HCT116 (cell line): ENCODE data around the gene SNX1. TPM values are rescaled to one million over a fixed set of nuclear protein-coding genes. Genes with fewer than 3 reads are reported as not detected.
"Not testable (repeated sequence)": the region's sequence is repeated elsewhere in the genome, so short reads cannot be mapped to it uniquely, and the experiment has no call there.

ENCODE experiments used
- ATAC-seq: fragments of 200-7000 bp; cut with Tn5 transposase; 2 replicates; pipeline ENCODE4 v1.9.1; 2020; ENCODE audit warnings: mild to moderate bottlenecking, moderate library complexity
- BruUV-seq: library from RNA; stranded (reverse); fragments of 400-500 nt; replicated peaks from 2 replicates; lab custom pipeline; 2021; lab: Mats Ljungman, UMichigan
- CTCF ChIA-PET: fragments of 300-600 bp; sonication (Branson Sonifier 250); formaldehyde crosslinking; loops from one replicate; lab custom pipeline; 2021; ENCODE audit warnings: antibody characterized with exemption; lab: Charles Lee
- POLR2A ChIA-PET: fragments of 300-600, 350-600 bp; sonication (Branson Sonifier 250); formaldehyde crosslinking; loops from one replicate; lab custom pipeline; 2021; ENCODE audit warnings: antibody characterized with exemption; lab: Charles Lee
- RAD21 ChIA-PET, 2 experiments: fragments of 300-600 bp; sonication (Branson Sonifier 250); formaldehyde crosslinking; loops; one replicate each; lab custom pipeline; 2023; ENCODE audit warnings: low total read pairs in 2 of 2; ENCODE audit not compliant: uncharacterized antibody in 2 of 2, unreplicated experiment in 2 of 2, low non-redundant PET in 1 of 2; lab: Charles Lee
- DNase-seq: peaks from one replicate; pipeline ENCODE4 v3.0.0-alpha.2; 2010; ENCODE audit warnings: low read depth, low spot score
- H2AFZ ChIP-seq: fragments of 200-600 bp; shearing (Covaris generic), sonication (generic); 2 replicates; pipeline ENCODE4 v1.6.1; 2017; ENCODE audit warnings: low read depth, mixed run types, mixed read lengths, antibody characterized with exemption, low read length; ENCODE audit not compliant: poor library complexity, severe bottlenecking
- H3K27ac ChIP-seq: 2 replicates; pipeline ENCODE4 v1.5.1; 2012; ENCODE audit warnings: low read depth, low read length
- H3K27me3 ChIP-seq: fragments of 200-600 bp; sonication (generic); 2 replicates; pipeline ENCODE4 v1.6.1; 2016; ENCODE audit warnings: mixed run types, low read length, mixed read lengths; ENCODE audit not compliant: insufficient read depth
- H3K36me3 ChIP-seq, 2 experiments: fragments of 200-500 bp in 1 of 2; fragments of 200-600 bp in 1 of 2; sonication (Bioruptor generic) in 1 of 2; sonication (generic) in 1 of 2; 2 replicates each; pipeline versions ENCODE4 v1.5.1 to v1.6.1; 2014 to 2016; ENCODE audit warnings: low read length in 2 of 2, inconsistent platforms in 1 of 2, mixed read lengths in 1 of 2, mixed run types in 1 of 2; ENCODE audit not compliant: insufficient read depth in 2 of 2, control insufficient read depth in 1 of 2
- H3K4me1 ChIP-seq, 2 experiments: fragments of 200-600 bp in 1 of 2; sonication (generic) in 1 of 2; 2 replicates each; pipeline versions ENCODE4 v1.5.1 to v1.6.1; 2012 to 2017; ENCODE audit warnings: low read length in 2 of 2, inconsistent platforms in 1 of 2, mild to moderate bottlenecking in 1 of 2, mixed read lengths in 1 of 2, mixed run types in 1 of 2, moderate library complexity in 1 of 2; ENCODE audit not compliant: insufficient read depth in 2 of 2, control insufficient read depth in 1 of 2
- H3K4me2 ChIP-seq: fragments of 200-600 bp; sonication (generic); 2 replicates; pipeline ENCODE4 v1.6.1; 2017; ENCODE audit warnings: mixed run types, low read length, mixed read lengths
- H3K4me3 ChIP-seq, 2 experiments: fragments of 200-600 bp in 1 of 2; sonication (generic) in 1 of 2; replicated peaks in 1 of 2; 2 replicates each; pipeline ENCODE4 v1.5.1; 2011 to 2016; ENCODE audit warnings: low read length in 2 of 2, control low read depth in 1 of 2, low read depth in 1 of 2, mild to moderate bottlenecking in 1 of 2, mixed read lengths in 1 of 2, mixed run types in 1 of 2
- H3K79me2 ChIP-seq: fragments of 200-600 bp; sonication (generic); 2 replicates; pipeline ENCODE4 v1.6.1; 2017; ENCODE audit warnings: mild to moderate bottlenecking, mixed run types, low read length, moderate library complexity, mixed read lengths; ENCODE audit not compliant: insufficient read depth
- H3K9ac ChIP-seq: fragments of 200-600 bp; sonication (generic); 2 replicates; pipeline ENCODE4 v1.6.1; 2016; ENCODE audit warnings: low read length, mixed read lengths
- H3K9me2 ChIP-seq: fragments of 200-600 bp; sonication (generic), shearing (Covaris generic); 2 replicates; pipeline ENCODE4 v1.6.1; 2017; ENCODE audit warnings: mixed run types, mild to moderate bottlenecking, moderate library complexity; ENCODE audit not compliant: insufficient read depth
- H3K9me3 ChIP-seq, 2 experiments: fragments of 200-500 bp in 1 of 2; fragments of 200-600 bp in 1 of 2; sonication (Bioruptor generic) in 1 of 2; sonication (generic) in 1 of 2; 2 replicates each; pipeline ENCODE4 v1.6.1; 2014 to 2017; ENCODE audit warnings: low read length in 2 of 2, mixed read lengths in 2 of 2, inconsistent platforms in 1 of 2, low read depth in 1 of 2, mild to moderate bottlenecking in 1 of 2, mixed run types in 1 of 2, moderate library complexity in 1 of 2; ENCODE audit not compliant: control insufficient read depth in 1 of 2, insufficient read depth in 1 of 2
- H4K20me1 ChIP-seq: fragments of 200-600 bp; sonication (generic), shearing (Covaris generic); 2 replicates; pipeline ENCODE4 v1.6.1; 2017; ENCODE audit warnings: mixed run types, mild to moderate bottlenecking, moderate library complexity; ENCODE audit not compliant: insufficient read depth
- ELF1 ChIP-seq: IDR thresholded peaks from 2 replicates; pipeline ENCODE4 v1.6.1; 2012; ENCODE audit warnings: low read depth, borderline replicate concordance
- EZH2 ChIP-seq: fragments of 200-600 bp; sonication (generic); IDR thresholded peaks from 2 replicates; pipeline ENCODE4 v1.6.1; 2017; ENCODE audit warnings: antibody characterized with exemption, mixed run types
- EZH2phosphoT487 ChIP-seq: fragments of 200-600 bp; IDR thresholded peaks from 2 replicates; pipeline ENCODE4 v1.6.1; 2018; ENCODE audit warnings: antibody characterized with exemption, borderline replicate concordance
- FOSL1 ChIP-seq: IDR thresholded peaks from 2 replicates; pipeline ENCODE4 v1.6.1; 2012; ENCODE audit warnings: low read depth
- RAD21 ChIP-seq: IDR thresholded peaks from 2 replicates; pipeline ENCODE4 v1.6.1; 2012; ENCODE audit warnings: low read depth, mild to moderate bottlenecking
- SP1 ChIP-seq: IDR thresholded peaks from 2 replicates; pipeline ENCODE4 v1.6.1; 2012; ENCODE audit warnings: low read depth
- SRF ChIP-seq: IDR thresholded peaks from 2 replicates; pipeline ENCODE4 v1.6.1; 2012; ENCODE audit warnings: low read depth
- ZNF274 ChIP-seq: fragments of 200-500 bp; sonication (Bioruptor generic); IDR thresholded peaks from 2 replicates; pipeline ENCODE4 v1.6.1; 2014; ENCODE audit warnings: mild to moderate bottlenecking, low read depth, low read length, inconsistent platforms
- intact Hi-C: fragments of 100-400 bp; cut with micrococcal nuclease; formaldehyde crosslinking; loops from 2 replicates; pipeline ENCODE4 v1.10.0; 2022
- total RNA-seq: library from RNA; stranded (reverse); gene quantifications from one replicate; pipeline ENCODE4 v1.2.1, GENCODE V29; 2021; ENCODE audit not compliant: unreplicated experiment
- TF ChIP-seq, protein P1 (sequence below): IDR thresholded peaks from 2 replicates; pipeline ENCODE4 v1.6.1; 2012

Gene SNX1
- total RNA-seq, 1 experiment from 2014 or later, result 91.9 TPM

DNA sequence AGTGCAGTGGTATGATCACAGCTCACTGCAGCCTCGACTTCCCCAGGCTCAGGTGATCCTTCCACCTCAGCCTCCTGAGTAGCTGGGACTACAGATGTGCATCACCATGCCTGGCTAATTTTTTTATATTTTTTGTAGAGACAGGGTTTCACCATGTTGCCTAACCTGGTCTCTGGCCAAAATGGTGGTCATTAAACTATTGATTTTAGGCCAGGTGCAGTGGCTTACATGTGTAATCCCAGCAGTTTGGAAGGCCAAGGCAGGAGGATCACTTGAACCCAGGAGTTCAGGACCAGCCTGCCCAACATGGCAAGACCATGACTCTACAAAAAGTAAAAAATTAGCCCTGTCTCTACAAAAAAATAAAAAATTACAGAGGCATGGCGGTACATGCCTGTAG, 24.5 kb downstream of the SNX1 start:
- H2AFZ ChIP-seq, BruUV-seq, intact Hi-C loops, H3K27ac ChIP-seq, ATAC-seq, H3K27me3 ChIP-seq, H3K9ac ChIP-seq, H3K4me3 ChIP-seq, H4K20me1 ChIP-seq, DNase-seq, H3K79me2 ChIP-seq, H3K4me2 ChIP-seq, H3K4me1 ChIP-seq, CTCF ChIA-PET, POLR2A ChIA-PET, RAD21 ChIA-PET, H3K9me2 ChIP-seq, H3K9me3 ChIP-seq: not testable (repeated sequence)
- H3K36me3 ChIP-seq, result peaks cover 27 to 39% of the 10 kb centered on the region in 2 experiments; a peak in 3 of 4 replicates

DNA sequence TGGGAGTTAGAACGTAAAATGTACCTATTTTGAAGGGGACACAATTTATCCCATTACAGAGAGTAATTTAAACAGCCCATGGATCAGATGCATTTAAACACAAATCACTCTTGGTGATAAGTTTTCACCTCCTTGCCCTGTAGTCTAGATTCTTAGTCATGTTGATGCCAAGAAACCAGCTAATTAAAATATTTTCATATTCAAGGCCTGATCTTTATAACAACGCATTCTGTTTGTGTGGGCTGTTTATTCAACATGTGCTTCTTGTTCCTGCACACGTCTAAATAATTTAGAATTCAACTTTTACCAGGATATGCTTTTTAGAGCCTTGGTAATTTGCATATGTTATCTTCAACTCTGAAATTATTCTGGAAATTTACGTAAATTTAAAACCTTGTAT, 25.8 kb downstream of the SNX1 start:
- no peak overlapping the region for H3K4me3 ChIP-seq
- no peak overlapping the region for H3K9ac ChIP-seq
- intact Hi-C loops, result no loop called here
- no peaks in the 10 kb centered on the region for H3K79me2 ChIP-seq
- H3K9me3 ChIP-seq, result no peaks in the 10 kb centered on the region
- POLR2A ChIA-PET, result no interaction called here
- BruUV-seq, result no TSS peak
- H3K9me2 ChIP-seq, result no peaks in the 10 kb centered on the region
- no peaks in the 10 kb centered on the region for H3K27me3 ChIP-seq
- H3K27ac ChIP-seq, result no peak overlapping the region
- H3K4me2 ChIP-seq, result no peak overlapping the region
- peaks cover 22 to 45% of the 10 kb centered on the region in 2 experiments; a peak in 3 of 4 replicates for H3K36me3 ChIP-seq
- no peak for TF ChIP-seq RAD21
- no peak for TF ChIP-seq FOSL1
- TF ChIP-seq EZH2, result no peak
- TF ChIP-seq ZNF274, result no peak
- TF ChIP-seq SRF, result no peak
- TF ChIP-seq, protein P1, sequence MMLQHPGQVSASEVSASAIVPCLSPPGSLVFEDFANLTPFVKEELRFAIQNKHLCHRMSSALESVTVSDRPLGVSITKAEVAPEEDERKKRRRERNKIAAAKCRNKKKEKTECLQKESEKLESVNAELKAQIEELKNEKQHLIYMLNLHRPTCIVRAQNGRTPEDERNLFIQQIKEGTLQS, result no peak
- TF ChIP-seq EZH2phosphoT487, result no peak
- no peak for TF ChIP-seq SP1
- no peak for TF ChIP-seq ELF1
- no peak for DNase-seq
- H3K4me1 ChIP-seq, result no peaks in the 10 kb centered on the region
- ATAC-seq, result no peak
- RAD21 ChIA-PET, result no interaction called here
- no peak overlapping the region for H2AFZ ChIP-seq
- CTCF ChIA-PET, result no interaction called here
- no peaks in the 10 kb centered on the region for H4K20me1 ChIP-seq
